Prostate gland (tissue), 2 donors: ENCODE results near the gene CHD5.

Source experiments
- CTCF ChIP-seq, 4 experiments: fragments of 200-600 bp in 2 of 4; fragments of 450-650 bp in 2 of 4; sonication (generic) in 2 of 4; IDR thresholded peaks; 1 replicate in 3 of 4; 2 replicates in 1 of 4; pipeline ENCODE4 v1.5.1; 2016 to 2019; ENCODE audit warnings: antibody characterized with exemption in 4 of 4, mild to moderate bottlenecking in 2 of 4, moderate library complexity in 2 of 4
- POLR2A ChIP-seq: fragments of 450-650 bp; IDR thresholded peaks from one replicate; pipeline ENCODE4 v1.6.1; 2016; ENCODE audit warnings: antibody characterized with exemption, mild to moderate bottlenecking
- POLR2AphosphoS5 ChIP-seq: sonication (generic); formaldehyde crosslinking; IDR thresholded peaks from one replicate; pipeline ENCODE4 v1.6.1; 2017; ENCODE audit warnings: antibody characterized with exemption

GRCh38 chr1:6142734-6143133, 37.4 kb downstream of the CHD5 start:
- no peak for TF ChIP-seq POLR2A
- TF ChIP-seq POLR2AphosphoS5 = no peak
- no peak for TF ChIP-seq CTCF (IDR thresholded peaks at IDR 0.05)
